NCI-H1436 treated with DMSO at 0.1 percent for 48 hours (cell line): Measurements from ENCODE around the gene DNAJC19.
"Not testable (repeated sequence)": the region's sequence is repeated elsewhere in the genome, so short reads cannot be mapped to it uniquely, and the experiment has no call there.

Experiments used
- DNase-seq: peaks from one replicate; lab custom pipeline; 2025; lab: John Stamatoyannopoulos, UW

Gene DNAJC19

DNA sequence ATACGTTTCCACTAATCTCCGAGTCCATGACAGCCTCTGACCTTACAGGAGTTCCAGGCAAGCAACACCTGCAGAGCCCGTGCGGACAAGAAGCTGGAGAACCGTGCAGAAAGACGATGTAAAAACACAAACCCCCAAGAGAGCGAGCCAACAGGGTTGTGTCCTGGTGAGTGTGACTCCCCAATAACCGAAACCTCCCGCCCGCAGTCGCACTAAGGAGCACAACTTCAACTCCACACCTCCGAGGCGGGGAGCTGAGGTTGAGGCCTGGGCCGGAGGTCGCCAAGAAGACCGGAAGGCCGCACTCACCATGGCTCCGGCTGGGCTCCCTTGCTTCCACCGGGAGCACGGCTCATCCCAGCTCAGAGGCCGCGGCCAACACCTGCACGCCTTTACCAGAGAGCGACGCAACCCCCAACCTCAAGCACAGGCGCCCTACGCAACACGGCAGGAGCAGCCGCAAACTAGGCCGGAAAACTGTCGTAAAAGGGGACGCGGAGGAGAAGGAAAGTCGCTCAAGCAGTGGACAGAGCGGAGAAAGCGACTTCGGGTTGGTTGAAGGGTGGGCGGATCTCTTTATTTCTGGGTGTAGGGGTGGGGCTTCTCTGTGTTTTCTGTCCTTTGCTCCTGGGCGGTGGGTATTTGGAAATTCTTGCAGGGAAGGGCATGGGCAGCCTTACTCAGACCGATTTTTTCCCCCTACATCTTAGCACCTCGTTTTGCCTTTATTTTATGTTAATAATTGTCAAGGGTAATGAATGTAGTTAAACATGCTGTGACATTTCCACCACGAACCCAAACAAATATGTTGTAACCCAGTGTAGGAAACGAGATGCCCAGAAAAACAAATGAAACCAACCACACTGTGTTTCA, at the start of gene DNAJC19:
Gene DNAJC19, minus strand, starts transcription at position 446 of the 873 bp plus-strand sequence. Its CDS starts 134 bp downstream, at position 312.
- DNase-seq: peak; percentile 93

GRCh38 chr3:181030948-181031347, 41.4 kb upstream of the DNAJC19 start:
- DNase-seq: no peak

DNA sequence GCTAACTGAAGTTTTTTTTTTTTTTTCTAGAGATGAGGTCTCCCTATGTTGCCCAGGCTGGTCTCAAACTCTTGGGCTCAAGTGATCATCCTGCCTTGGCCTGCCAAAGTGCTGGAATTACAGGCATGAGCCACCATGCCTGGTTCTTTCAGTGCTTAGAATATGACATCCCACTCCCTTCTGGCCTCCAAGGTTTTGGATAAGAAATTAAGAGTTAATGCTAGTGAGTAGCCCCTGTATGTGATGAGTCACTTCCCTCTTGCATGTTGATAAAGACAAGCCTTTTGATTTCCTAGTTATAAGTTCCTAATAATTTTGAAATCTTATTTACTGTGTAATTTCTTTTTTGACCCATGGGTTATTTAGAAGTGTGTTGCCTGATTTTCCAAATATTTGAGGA, 35.7 kb upstream of the DNAJC19 start:
- DNase-seq: no peak

DNA sequence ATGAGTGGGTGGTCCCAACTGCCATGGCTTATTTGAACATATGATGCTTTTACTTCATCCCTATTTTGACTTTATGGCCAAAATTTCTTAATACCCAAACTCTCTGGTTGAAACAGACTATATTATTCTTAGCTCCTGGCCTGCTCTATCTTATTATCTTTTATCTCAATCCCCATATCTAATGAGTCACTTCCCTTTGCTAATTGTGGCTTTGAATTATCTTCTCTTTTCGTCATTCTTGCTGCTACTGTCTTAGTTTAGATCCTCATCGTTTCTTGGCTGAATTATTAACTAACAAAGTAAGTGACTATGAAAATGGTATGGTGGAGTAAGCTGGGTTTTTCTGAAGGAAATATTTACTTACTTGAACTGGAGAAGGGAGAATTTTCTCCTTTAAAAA, 28.2 kb upstream of the DNAJC19 start:
- no peak for DNase-seq

DNA sequence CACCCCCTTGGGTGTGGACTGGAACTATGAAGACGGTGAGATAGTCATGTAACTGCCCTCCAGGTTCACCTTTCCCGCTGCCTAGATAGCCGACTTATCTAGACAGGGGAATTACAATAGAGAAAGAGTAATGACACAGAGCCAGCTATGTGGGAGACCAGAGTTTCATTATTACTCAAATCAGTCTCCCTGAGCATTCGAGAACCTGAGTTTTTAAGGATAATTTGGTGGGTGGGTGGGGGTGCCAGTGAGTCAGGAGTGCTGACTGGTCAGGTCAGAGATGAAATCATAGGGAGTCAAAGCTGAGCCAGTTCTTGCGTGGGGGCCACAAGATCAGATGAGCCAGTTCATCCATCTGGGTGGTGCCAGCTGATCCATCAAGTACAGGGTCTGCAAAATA, 19.7 kb upstream of the DNAJC19 start:
- DNase-seq: no peak

DNA sequence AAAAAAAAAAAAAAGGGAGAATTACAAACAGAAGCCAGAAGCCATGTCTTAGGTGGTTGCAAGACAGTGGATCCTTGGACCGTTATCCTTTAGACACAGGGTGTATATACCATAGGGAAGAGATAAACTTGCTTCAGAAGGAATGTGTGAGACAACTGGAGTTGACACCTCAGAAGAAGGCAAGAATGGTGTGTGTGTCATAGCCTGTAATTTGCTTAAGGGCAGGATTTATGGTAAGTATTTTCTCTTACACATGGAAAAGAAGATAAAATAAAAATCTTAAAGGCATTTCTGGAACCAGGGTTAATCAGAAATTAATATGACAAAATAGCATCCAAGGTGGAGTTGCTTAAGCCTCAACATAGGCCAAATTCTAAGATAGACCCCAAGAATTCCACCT, 19.3 kb upstream of the DNAJC19 start:
- DNase-seq: no peak

GRCh38 chr3:181007262-181007661, 17.7 kb upstream of the DNAJC19 start:
- no peak for DNase-seq

DNA sequence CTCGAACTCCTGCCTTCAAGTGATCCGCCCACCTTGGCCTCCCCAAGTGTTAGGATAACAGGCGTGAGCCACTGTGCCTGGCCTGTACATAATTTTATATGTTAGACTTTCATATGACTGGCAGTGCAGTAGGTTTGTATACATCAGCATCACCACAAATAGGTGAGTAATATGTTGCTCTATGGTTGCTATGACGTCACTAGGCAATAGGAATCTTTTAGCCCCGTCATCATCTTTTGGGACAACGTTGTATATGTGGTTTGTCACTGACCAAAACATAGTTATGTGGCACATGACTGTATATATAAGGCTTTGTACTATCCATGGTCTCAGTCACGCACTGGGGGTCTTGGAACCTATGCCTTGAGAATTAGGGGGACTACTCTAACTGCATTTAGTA, 17.0 kb upstream of the DNAJC19 start:
- no peak for DNase-seq

GRCh38 chr3:181003469-181003868, 13.9 kb upstream of the DNAJC19 start:
- DNase-seq: not testable (repeated sequence)

DNA sequence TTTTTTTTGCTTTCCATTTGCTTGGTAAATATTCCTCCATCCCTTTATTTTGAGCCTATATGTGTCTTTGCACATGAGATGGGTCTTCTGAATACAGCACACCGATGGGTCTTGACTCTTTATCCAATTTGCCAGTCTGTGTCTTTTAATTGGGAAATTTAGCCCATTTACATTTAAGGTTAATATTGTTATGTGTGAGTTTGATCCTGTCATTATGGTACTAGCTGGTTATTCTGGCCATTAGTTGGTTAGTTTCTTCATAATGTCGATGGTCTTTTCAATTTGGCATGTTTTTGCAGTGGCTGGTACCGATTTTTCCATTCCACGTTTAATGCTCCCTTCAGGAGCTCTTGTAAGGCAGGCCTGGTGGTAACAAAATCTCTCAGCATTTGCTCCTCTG, 12.8 kb upstream of the DNAJC19 start:
- not testable (repeated sequence) for DNase-seq

DNA sequence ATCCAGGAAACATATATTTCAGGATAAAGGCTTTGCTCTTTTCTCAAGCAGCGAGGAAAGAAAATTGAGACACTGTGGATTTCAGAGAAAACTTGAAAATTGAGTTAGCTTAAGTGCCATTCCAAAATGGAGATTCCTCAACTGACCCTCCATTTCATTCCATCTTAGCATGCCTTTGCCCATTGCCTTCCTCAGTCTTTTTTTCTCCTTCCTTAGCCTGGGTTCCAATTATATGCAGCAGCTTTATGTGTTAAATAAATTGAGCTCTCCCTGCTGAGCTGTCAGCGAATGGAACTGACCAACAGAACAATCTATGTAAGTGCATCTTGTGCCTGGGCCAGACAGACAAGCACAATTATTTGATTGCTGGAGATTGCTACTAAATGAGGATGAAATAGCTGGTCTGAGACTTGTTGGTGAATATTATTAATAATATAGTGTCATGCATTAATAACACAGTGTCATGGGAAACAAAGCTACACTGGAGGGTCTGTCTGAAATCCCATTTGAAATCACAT, 6.9 kb upstream of the DNAJC19 start:
- no peak for DNase-seq

GRCh38 chr3:180990505-180990904, 969 bp upstream of the DNAJC19 start:
- DNase-seq: no peak

- no peak for DNase-seq
These were observed 2.2 kb downstream of the DNAJC19 start for GRCh38 chr3:180987344-180987743.

DNA sequence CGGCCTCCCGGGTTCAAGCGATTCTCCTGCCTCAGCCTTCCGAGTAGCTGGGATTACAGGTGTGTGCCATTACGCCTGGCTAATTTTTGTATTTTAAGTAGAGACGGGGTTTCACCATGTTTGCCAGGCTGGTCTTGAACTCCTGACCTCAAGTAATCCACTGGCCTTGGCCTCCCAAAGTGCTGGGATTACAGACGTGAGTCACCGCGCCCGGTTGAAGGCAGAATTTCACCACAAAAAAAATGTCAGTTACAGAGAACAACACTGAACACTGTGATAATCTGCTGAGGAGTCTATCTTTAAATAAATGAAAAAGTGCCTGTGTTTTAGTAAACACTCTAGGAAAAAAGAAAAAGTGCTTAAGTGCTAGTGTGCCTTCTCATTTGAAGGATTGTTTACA, 3.2 kb downstream of the DNAJC19 start:
- not testable (repeated sequence) for DNase-seq

GRCh38 chr3:180983136-180983535, 6.4 kb downstream of the DNAJC19 start:
- DNase-seq: no peak

GRCh38 chr3:180981912-180982311, 7.6 kb downstream of the DNAJC19 start:
- DNase-seq: no peak

DNA sequence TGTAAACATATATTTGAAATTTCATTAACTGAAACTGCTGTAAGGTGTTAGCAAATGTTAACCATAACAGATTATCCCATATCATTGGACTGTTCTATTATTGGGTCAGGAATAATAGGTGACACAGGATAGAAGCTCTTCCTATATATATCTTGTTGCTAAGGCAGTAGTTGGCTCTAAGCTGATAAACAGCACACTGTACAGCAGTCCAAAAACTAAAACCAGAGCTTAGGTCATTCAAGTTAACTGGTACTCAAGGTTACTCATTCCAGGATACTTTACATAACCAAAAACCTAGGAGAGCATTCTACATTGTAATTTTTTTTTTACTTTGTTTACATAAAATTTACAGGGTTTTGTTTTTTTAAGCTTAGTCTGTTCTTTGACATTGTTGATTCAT, 8.9 kb downstream of the DNAJC19 start:
- DNase-seq: no peak

DNA sequence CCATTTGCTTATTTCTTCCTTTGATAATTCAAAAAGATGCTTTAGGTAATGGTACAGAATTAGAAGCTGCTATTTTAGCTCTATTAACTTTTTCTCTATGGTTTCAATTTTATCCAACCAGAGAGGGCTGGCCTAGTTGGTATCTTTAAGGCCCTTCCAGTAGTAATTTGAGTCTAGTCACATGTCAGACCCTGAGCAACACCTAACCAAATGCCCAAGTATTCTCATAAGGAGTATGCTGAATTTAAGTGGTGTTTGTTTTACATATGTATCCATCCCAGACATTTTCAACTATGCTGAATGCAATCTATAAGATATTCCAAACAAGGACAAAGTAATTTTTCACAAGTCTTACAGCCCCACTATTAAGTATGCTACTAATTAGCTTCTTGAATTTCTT, 9.6 kb downstream of the DNAJC19 start:
- DNase-seq: no peak

- DNase-seq: no peak
These were observed 12.0 kb downstream of the DNAJC19 start for GRCh38 chr3:180977498-180977897.

DNA sequence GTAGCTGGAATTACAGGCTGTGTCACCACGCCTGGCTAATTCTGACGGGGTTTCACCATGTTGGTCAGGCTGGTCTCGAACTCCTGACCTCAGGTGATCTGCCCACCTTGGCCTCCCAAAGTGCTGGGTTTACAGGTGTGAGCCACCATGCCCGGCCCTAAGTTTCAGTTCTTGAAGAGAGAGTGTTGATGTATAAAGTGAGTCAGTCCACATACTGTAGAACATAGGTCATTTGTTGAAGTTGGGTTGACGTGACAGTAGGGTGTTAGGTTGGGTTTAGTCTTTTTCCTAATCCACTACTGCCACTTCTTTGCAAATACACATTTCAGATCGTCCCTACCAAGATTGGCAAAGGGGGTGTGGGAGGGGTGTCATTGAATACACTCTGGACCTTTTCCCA, 15.2 kb downstream of the DNAJC19 start:
- DNase-seq: no peak

GRCh38 chr3:180973543-180973942, 16.0 kb downstream of the DNAJC19 start:
- no peak for DNase-seq

DNA sequence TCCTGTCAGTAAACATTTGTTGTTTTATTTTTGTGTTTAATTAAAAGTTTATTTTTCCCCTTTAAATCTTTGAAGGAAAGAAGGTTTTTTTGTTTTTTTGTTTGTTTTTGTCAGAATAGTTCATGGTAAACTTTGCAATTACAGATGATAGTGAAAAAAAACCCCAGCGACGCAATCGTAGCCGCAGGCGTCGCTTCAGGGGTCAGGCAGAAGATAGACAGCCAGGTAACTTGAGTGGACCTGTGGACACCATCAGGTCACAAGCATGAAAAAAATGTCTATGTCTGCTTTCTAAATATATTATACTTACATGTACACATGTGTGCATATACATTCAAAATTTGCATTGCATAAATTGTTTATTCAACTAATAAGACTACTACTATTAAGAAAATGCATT, 18.6 kb downstream of the DNAJC19 start:
- DNase-seq: no peak

DNA sequence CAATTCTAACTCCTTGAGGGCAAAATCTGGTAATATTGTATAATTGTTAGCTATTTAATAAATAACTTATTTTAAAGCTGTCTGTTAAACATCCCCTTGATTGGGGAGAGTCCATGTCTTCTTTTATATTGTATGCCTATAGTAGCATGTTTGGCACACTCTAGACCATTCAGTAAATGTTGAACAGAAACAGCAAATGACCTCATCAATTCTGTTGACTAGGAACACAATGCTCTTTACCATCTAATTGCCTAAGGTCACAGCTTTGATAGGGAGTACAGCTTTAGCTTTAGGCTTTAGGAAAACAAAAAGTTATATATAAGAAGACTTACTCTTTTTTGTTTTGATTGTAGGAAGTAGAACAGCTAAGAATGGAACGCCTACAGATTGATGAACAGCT, 27.0 kb downstream of the DNAJC19 start:
- DNase-seq: no peak

- DNase-seq: no peak
These were observed 28.0 kb downstream of the DNAJC19 start for GRCh38 chr3:180961552-180961951.
